Mesendoderm (in vitro differentiated cells): ENCODE data around the gene KRTDAP.

ENCODE experiments used
- DNase-seq: peaks from one replicate; pipeline ENCODE4 v3.0.0; 2013
- H2AK5ac ChIP-seq: 2 replicates; pipeline ENCODE4 v1.6.1; 2013; ENCODE audit warnings: low read length, inconsistent platforms
- H2BK120ac ChIP-seq: 2 replicates; pipeline ENCODE4 v1.6.1; 2013; ENCODE audit warnings: low read depth, mild to moderate bottlenecking, low read length, moderate library complexity, mixed read lengths
- H2BK15ac ChIP-seq: replicated peaks from 2 replicates; pipeline ENCODE4 v1.6.1; 2013; ENCODE audit warnings: low read depth, mild to moderate bottlenecking, moderate library complexity
- H2BK5ac ChIP-seq: 2 replicates; pipeline ENCODE4 v1.6.1; 2013; ENCODE audit warnings: low read length, inconsistent platforms
- H3K18ac ChIP-seq: 2 replicates; pipeline ENCODE4 v1.6.1; 2013; ENCODE audit warnings: mild to moderate bottlenecking, low read length, mixed read lengths
- H3K23ac ChIP-seq: one replicate; pipeline ENCODE4 v1.6.1; 2013; ENCODE audit warnings: low read length
- H3K27ac ChIP-seq: 2 replicates; pipeline ENCODE4 v1.5.1; 2013; ENCODE audit warnings: low read depth, mild to moderate bottlenecking, inconsistent platforms, low read length, moderate library complexity
- H3K27me3 ChIP-seq: 2 replicates; pipeline ENCODE4 v1.6.1; 2013; ENCODE audit warnings: low read length, control low read depth, mild to moderate bottlenecking, inconsistent platforms; ENCODE audit not compliant: insufficient read depth, poor library complexity
- H3K36me3 ChIP-seq: 2 replicates; pipeline ENCODE4 v1.6.1; 2013; ENCODE audit warnings: low read length, inconsistent platforms; ENCODE audit not compliant: control insufficient read depth, insufficient read depth
- H3K4ac ChIP-seq: one replicate; pipeline ENCODE4 v1.6.1; 2013; ENCODE audit warnings: low read depth, mild to moderate bottlenecking, low read length, moderate library complexity
- H3K4me1 ChIP-seq: 2 replicates; pipeline ENCODE4 v1.6.1; 2013; ENCODE audit warnings: low read depth, low read length, inconsistent platforms; ENCODE audit not compliant: control insufficient read depth
- H3K4me2 ChIP-seq: 2 replicates; pipeline ENCODE4 v1.6.1; 2013; ENCODE audit warnings: low read length
- H3K4me3 ChIP-seq: 2 replicates; pipeline ENCODE4 v1.5.1; 2013; ENCODE audit warnings: mild to moderate bottlenecking, low read length
- H3K56ac ChIP-seq: one replicate; pipeline ENCODE4 v1.6.1; 2013; ENCODE audit warnings: low read length
- H3K79me1 ChIP-seq: 2 replicates; pipeline ENCODE4 v1.6.1; 2013; ENCODE audit warnings: low read length, inconsistent platforms
- H3K79me2 ChIP-seq: 2 replicates; pipeline ENCODE4 v1.6.1; 2013; ENCODE audit warnings: mild to moderate bottlenecking, low read length; ENCODE audit not compliant: control insufficient read depth, insufficient read depth
- H3K9ac ChIP-seq: 2 replicates; pipeline ENCODE4 v1.6.1; 2013; ENCODE audit warnings: low read length, inconsistent platforms
- H4K5ac ChIP-seq: one replicate; pipeline ENCODE4 v1.6.1; 2013; ENCODE audit warnings: low read length
- H4K8ac ChIP-seq: one replicate; pipeline ENCODE4 v1.6.1; 2013; ENCODE audit warnings: low read depth, mild to moderate bottlenecking, control low read depth, low read length, moderate library complexity
- WGBS: extraction: QIAGEN DNeasy Blood & Tissue Kit; methylation state at CpG from one replicate; pipeline ENCODE4 v1.1.7; 2013; ENCODE audit warnings: low lambda C conversion rate, missing lambda C conversion rate; ENCODE audit not compliant: insufficient coverage; ENCODE audit errors: extremely low coverage; 5-methylcytosine and 5-hydroxymethylcytosine counted together

KRTDAP gene

GRCh38 chr19:35447606-35448469 lies 42.4 kb downstream of the KRTDAP start, which contains the start of gene FFAR2:
FFAR2 (plus strand) TSS chr19:35448257; CDS start chr19:35449715, 1,458 bp downstream.
- H4K8ac ChIP-seq = no peak within 1 kb of the TSS
- no peaks in the 10 kb centered on the region for H3K79me2 ChIP-seq
- H2BK120ac ChIP-seq = no peak within 1 kb of the TSS
- no peaks in the 10 kb centered on the region for H3K79me1 ChIP-seq
- no peaks in the 10 kb centered on the region for H3K36me3 ChIP-seq
- no peak within 1 kb of the TSS for H3K27ac ChIP-seq
- H4K5ac ChIP-seq = no peak within 1 kb of the TSS
- no peak within 1 kb of the TSS for H3K18ac ChIP-seq
- no peaks in the 10 kb centered on the region for H3K27me3 ChIP-seq
- no peak within 1 kb of the TSS for H2BK15ac ChIP-seq
- WGBS = no CpG with 5 or more reads among the region's 12 CpGs
- no peaks in the 10 kb centered on the region for H3K4me1 ChIP-seq
- no peak within 1 kb of the TSS for H3K9ac ChIP-seq
- no peak within 1 kb of the TSS for H3K4ac ChIP-seq
- no peak within 1 kb of the TSS for H2AK5ac ChIP-seq
- no peak for DNase-seq
- H2BK5ac ChIP-seq = no peak within 1 kb of the TSS
- no peak within 1 kb of the TSS for H3K23ac ChIP-seq
- no peak within 1 kb of the TSS for H3K4me3 ChIP-seq
- H3K4me2 ChIP-seq = no peak within 1 kb of the TSS
- H3K56ac ChIP-seq = no peak within 1 kb of the TSS

- no peak overlapping the region for H2BK15ac ChIP-seq
- no peak overlapping the region for H3K18ac ChIP-seq
- H2BK5ac ChIP-seq = no peak overlapping the region
- no peaks in the 10 kb centered on the region for H3K79me2 ChIP-seq
- no peak overlapping the region for H2BK120ac ChIP-seq
- H3K4me2 ChIP-seq = no peak overlapping the region
- no peak overlapping the region for H3K27ac ChIP-seq
- H3K79me1 ChIP-seq = no peaks in the 10 kb centered on the region
- no peak overlapping the region for H4K8ac ChIP-seq
- no peak overlapping the region for H3K4ac ChIP-seq
- no peak for DNase-seq
- no peaks in the 10 kb centered on the region for H3K4me1 ChIP-seq
- no peaks in the 10 kb centered on the region for H3K27me3 ChIP-seq
- no peak overlapping the region for H3K4me3 ChIP-seq
- no peak overlapping the region for H3K9ac ChIP-seq
- H3K56ac ChIP-seq = no peak overlapping the region
- H3K23ac ChIP-seq = no peak overlapping the region
- H3K36me3 ChIP-seq = no peaks in the 10 kb centered on the region
- no CpG with 5 or more reads among the region's 21 CpGs for WGBS
- no peak overlapping the region for H4K5ac ChIP-seq
- no peak overlapping the region for H2AK5ac ChIP-seq
These were observed 44.3 kb downstream of the KRTDAP start for GRCh38 chr19:35445826-35446593.

GRCh38 chr19:35444735-35445134 lies 45.5 kb downstream of the KRTDAP start:
- Histone ChIP-seq H4K5ac (no peak overlapping the region), H3K18ac (no peak overlapping the region), H3K4ac (no peak overlapping the region), H2AK5ac (no peak overlapping the region), H3K27me3 (no peaks in the 10 kb centered on the region), H3K4me3 (no peak overlapping the region), H4K8ac (no peak overlapping the region), H3K36me3 (no peaks in the 10 kb centered on the region), H3K56ac (no peak overlapping the region), H2BK120ac (no peak overlapping the region), H3K23ac (no peak overlapping the region), H3K79me2 (no peaks in the 10 kb centered on the region), H2BK15ac (no peak overlapping the region), H2BK5ac (no peak overlapping the region), H3K27ac (no peak overlapping the region), H3K9ac (no peak overlapping the region), H3K79me1 (no peaks in the 10 kb centered on the region), H3K4me2 (no peak overlapping the region), H3K4me1 (no peaks in the 10 kb centered on the region)
- no CpG with 5 or more reads among the region's 1 CpG for WGBS
- DNase-seq = no peak

- Histone ChIP-seq H3K4me1 (no peaks in the 10 kb centered on the region), H3K18ac (no peak overlapping the region), H3K27me3 (no peaks in the 10 kb centered on the region), H3K56ac (no peak overlapping the region), H2BK120ac (no peak overlapping the region), H4K8ac (no peak overlapping the region), H3K27ac (no peak overlapping the region), H3K4me2 (no peak overlapping the region), H3K79me1 (no peaks in the 10 kb centered on the region), H3K4me3 (no peak overlapping the region), H2BK5ac (no peak overlapping the region), H3K79me2 (no peaks in the 10 kb centered on the region), H2BK15ac (no peak overlapping the region), H3K4ac (no peak overlapping the region), H4K5ac (no peak overlapping the region), H3K9ac (no peak overlapping the region), H3K23ac (no peak overlapping the region), H3K36me3 (no peaks in the 10 kb centered on the region), H2AK5ac (no peak overlapping the region)
- no CpG with 5 or more reads among the region's 7 CpGs for WGBS
- no peak for DNase-seq
These were observed 48.2 kb downstream of the KRTDAP start for GRCh38 chr19:35442091-35442490.

- no peak overlapping the region for H2BK120ac ChIP-seq
- no peak overlapping the region for H4K5ac ChIP-seq
- no peak overlapping the region for H3K4ac ChIP-seq
- no peak for DNase-seq
- H2BK15ac ChIP-seq = no peak overlapping the region
- no CpG with 5 or more reads among the region's 6 CpGs for WGBS
- H3K4me1 ChIP-seq = peaks cover 4% of the 10 kb centered on the region
- no peak overlapping the region for H3K27ac ChIP-seq
- H3K9ac ChIP-seq = no peak overlapping the region
- H3K4me3 ChIP-seq = no peak overlapping the region
- H3K18ac ChIP-seq = no peak overlapping the region
- H4K8ac ChIP-seq = no peak overlapping the region
- H3K79me2 ChIP-seq = no peaks in the 10 kb centered on the region
- no peak overlapping the region for H3K23ac ChIP-seq
- H3K56ac ChIP-seq = no peak overlapping the region
- no peak overlapping the region for H2AK5ac ChIP-seq
- H3K27me3 ChIP-seq = no peaks in the 10 kb centered on the region
- H3K36me3 ChIP-seq = no peaks in the 10 kb centered on the region
- no peak overlapping the region for H2BK5ac ChIP-seq
- no peak overlapping the region for H3K4me2 ChIP-seq
- H3K79me1 ChIP-seq = no peaks in the 10 kb centered on the region
These were observed 50.3 kb downstream of the KRTDAP start for GRCh38 chr19:35439921-35440320.
